Hematopoietic multipotent progenitor cell treated with erythropoietin and hydrocortisone succinate and interleukin-3 and kit ligand, for 17 days (in vitro differentiated cells): ENCODE data around the gene ICE2.

Experiments
- DNase-seq: peaks from one replicate; pipeline ENCODE4 v3.0.0-alpha.2; 2015; ENCODE audit warnings: low spot score

ICE2 gene

DNA sequence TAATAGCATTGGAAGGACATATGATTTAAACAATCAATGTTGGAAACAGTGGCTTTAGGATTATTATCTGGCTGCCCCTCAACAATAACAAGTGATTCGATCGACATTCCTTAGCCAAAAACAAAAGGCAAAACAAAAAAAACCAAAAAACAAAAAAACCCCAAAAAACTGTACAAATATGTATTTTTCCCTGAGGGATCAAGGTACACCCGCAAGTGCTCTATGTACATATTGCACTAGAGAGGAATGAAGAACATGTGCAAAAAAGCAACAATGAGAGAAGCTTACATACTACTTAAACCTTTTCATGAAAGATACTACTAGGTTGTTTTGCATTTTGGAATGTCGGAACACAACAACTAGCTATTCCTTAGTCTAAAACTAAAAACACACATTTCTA lies 14.2 kb upstream of the ICE2 start:
- DNase-seq, result no peak

GRCh38 chr15:60486742-60487141 lies 7.8 kb upstream of the ICE2 start:
- DNase-seq, result no peak

GRCh38 chr15:60485365-60486055 lies 6.6 kb upstream of the ICE2 start:
- DNase-seq, result no peak

DNA sequence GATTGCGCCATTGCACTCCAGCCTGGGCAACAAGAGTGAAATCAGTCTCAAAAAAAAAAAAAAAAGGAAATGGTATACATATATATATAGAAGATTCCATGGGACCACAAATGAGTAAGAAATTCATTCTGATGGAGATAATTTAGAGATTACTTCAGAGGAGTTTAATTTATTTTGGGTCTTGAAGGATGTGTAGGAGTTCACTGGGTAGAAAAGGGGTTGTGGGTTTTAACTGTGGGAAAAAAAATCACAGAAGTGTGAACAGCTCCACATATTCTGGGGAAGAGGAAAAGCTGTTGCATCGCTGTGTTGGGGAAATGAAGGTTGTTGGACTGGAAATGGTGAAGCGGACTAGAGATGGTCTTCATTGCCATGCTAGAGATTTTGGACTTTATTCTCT lies 4.1 kb upstream of the ICE2 start:
- no peak for DNase-seq

- no peak for DNase-seq
Observed at GRCh38 chr15:60480888-60481287, 1.9 kb upstream of the ICE2 start.

DNA sequence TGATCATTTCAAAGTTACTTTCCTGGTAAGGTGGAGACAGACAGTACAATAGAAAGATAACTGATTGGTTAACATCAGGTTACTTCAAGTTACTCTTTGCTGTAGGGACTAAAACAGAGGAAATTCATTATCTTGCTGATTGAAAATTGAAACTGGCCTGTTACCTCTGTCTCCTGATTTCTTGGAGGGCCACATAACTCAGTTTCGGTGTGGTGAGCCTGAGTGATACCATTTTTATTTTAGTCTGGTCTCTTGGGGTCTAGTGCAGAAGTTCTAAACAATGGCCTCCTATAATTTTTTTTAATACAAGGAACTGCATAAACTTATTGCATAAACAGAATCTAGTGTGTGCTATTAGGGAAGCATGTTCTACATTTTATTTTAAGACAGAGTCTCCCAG lies 1.2 kb upstream of the ICE2 start:
- no peak for DNase-seq

- no peak for DNase-seq
Observed at GRCh38 chr15:60479361-60480110, 594 bp upstream of the ICE2 start.

- no peak for DNase-seq
Observed at GRCh38 chr15:60477916-60478565, 901 bp downstream of the ICE2 start.

DNA sequence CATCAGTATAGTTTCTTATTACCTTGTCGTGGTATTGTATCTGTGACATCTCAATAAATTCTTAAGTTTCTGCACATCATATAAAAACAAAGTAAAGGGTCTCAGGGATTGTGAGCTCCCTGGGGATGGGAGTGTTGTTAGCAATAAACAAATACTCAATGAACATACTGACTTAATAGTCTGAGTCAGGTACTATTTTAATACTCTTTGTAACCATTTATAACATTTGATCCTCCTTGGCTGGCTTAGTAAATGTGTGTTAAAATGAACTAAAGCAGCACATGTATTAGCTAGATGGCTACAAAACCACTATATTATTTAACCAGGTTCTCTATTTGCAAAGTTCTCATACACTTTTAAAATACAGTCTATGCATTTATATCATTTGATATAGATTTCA lies 1.8 kb downstream of the ICE2 start:
- DNase-seq, result no peak

DNA sequence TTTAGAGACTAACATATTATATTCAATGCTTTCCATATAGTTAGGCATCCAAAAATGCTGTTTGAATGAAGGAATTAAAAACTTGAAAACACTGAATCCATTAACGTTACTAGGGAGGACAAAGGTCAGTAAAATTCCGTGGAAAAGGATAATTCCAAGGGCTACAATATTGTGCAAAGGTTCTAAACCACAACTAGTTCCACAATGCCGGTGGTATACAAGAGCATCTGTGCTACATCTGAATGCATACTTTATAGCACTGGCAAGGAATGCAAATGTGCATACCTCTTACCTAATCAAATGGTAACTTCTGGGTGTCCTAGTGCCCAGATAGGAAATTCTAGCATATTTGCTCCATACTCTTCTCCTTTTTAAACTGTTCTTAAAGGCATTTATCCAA lies 2.2 kb downstream of the ICE2 start:
- DNase-seq, result no peak

GRCh38 chr15:60473135-60473534 lies 5.8 kb downstream of the ICE2 start:
- DNase-seq, result no peak

DNA sequence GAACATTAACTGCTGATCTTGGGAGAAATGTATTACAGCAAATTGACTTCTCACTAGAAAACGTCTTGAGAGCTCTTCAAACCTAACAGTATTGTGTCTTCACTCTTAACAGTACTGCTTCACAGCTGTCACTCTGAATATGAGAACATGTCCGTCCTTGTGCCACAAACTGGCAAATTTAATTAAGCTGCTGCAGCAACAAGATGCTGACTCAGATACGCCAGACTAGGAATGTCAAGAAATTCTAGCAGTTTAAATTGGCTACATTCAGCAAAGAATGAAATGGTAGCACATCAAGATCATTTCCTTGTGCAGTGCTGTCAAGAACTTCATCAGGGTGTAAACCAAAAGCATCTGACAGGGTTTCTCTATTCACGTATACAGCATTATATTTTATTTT lies 7.6 kb downstream of the ICE2 start:
- no peak for DNase-seq

- no peak for DNase-seq
Observed at GRCh38 chr15:60469893-60470641, 8.9 kb downstream of the ICE2 start.

DNA sequence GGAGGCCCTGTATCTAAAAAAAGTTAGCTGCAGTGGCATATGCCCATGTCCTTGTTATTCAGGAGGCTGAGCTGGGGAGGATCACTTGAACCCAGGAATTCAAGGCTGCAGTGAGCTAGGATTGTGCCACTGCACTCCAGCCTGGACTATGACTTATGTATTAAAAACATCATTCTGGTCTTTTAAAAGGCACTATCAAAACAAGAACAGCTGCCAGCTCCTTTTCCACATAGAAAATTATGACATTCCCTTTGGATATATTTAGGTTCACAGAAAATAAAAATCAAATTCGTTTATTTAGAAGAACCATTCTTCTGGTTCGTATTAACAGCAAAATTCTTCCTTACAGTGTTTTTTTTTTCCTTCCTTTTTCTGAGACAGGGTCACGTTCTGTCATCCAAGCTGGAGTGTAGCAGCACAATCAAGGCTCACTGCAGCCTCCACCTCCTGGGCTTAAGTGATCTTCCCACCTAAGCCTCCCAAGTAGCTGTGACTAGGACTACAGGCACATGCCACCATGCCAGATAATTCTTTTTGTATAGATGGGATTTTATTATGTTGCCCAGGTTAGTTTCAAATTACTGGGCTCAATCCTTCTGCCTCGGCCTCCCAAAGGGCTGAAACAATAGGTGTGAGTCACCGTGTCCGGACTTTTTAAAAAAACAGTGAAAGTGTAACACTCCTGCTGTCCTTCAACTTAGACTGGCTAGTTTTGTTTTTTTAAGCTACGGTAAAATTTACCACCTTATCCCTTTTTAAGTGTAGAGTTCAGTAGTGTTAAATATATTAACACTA lies 13.9 kb downstream of the ICE2 start:
- DNase-seq, result no peak

DNA sequence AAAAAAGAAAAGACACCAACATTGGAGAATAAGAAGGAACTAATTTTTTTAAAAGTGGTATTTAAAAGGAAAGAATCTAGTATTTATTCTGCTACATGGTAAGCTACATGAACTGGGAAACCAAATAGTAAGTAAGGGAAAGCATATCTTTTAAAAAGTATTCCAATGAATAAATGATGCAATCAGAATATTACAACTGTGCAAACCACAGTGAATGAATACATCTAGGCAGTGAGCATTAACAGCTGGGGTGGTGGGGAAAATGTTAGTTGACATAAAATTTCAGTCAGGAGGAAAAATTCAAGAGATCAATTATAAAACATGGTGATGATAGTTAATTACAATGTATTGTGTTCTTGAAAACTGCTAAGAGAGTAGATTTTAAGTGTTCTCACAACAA lies 16.9 kb downstream of the ICE2 start:
- no peak for DNase-seq

DNA sequence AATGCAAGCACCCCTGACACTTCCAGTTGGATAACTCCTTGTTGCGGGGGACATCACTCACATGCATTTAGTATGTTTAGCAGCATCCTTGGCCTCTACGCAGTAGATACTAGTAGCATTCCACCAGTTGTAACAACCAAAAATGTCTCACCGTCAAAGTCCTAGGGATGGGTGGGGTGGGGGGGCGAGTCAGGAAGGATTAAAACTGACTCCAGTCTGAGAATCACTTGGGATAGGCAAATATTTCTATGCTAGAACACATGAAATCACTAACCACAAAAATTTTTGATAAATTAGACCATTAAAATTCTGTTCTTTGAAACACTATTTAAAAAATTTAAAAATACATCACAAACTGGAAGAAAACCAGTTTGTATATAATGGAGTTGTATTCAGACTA lies 18.0 kb downstream of the ICE2 start:
- no peak for DNase-seq

DNA sequence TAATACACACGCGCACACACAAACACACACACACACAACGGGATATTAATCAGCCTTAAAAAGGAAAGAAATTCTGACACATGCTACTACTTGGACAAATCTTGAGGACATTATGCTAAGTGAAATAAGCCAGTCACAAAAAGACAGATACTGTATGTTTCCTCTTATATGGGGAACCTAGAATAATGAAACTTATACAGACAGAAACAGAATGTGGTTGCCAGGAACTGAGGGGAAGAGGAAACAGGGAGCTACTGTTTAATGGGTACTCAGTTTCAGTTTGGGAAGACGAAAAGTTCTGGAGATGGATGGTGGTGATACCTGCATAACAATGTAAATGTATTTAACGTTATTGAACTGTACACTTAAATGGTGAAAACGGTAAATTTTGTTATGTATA lies 20.2 kb downstream of the ICE2 start:
- no peak for DNase-seq

DNA sequence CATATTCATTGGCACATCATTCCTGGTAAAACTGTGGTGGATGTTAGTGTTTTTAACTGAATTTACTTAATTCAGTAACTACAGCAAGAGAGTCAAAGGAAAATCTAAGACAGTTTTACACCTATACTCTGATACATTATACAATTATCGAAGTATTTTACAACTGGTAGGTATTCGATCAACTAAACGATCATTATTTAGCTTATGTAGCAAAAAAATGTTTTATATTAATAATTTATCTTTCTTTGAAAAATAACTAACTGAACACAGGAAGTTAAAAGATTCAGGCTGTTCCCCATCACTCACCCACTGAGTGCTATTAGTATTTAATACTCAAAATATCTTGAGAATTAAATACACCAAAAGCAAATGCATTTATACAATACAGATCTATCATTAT lies 21.0 kb downstream of the ICE2 start:
- no peak for DNase-seq

- DNase-seq, result no peak
Observed at GRCh38 chr15:60454824-60455223, 24.1 kb downstream of the ICE2 start.

GRCh38 chr15:60448668-60449360 lies 30.1 kb downstream of the ICE2 start:
- no peak for DNase-seq

- DNase-seq, result no peak
Observed at GRCh38 chr15:60444289-60444912, 34.5 kb downstream of the ICE2 start.
